ENCODE measurements around the gene UBE2E2.

The UBE2E2 gene

GRCh38 chr3:23389089-23389488, 186.0 kb downstream of the UBE2E2 start:
- DNase-seq (ENCODE audit: low read depth) = no peak

DNA sequence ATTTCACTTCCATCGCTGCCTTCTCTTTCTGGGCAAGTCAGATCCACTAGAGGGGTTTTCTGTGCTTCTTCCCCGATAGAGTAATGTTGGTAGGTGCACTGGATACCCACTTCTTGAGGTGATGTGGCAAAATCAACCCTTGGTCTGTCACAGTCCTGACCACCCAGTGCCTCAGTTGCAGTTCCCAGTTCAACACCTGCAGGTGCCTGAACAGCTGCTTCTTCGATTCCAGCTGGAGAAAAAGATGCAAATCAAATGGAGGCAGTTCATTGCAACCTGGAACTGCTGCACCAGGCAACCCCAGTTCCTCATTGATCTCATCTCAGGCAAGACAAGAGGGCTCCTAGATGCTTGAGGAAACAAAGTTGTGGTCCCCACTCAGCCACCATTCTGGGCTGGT, 186.6 kb downstream of the UBE2E2 start:
- DNase-seq (ENCODE audit: low read depth) = no peak

DNA sequence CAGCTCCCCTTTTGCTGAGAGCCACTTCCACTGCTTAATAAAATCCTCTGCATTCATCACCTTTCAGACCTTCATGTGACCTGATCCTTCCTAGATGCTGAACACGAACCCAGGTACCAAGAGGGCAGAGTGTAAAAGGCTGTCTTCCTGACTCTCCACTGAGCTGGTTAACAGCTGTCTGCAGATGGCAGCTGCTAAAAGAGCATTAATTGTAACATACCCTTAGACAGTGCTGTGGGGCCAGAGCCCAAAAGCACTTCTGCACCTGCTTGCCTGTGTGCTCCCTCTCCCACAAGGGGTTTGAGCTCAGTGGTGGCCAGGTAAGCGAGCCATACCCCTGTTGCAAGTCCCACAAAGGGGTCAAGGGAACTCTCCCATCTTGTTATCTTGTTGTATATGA, 187.3 kb downstream of the UBE2E2 start:
- DNase-seq (ENCODE audit: low read depth) = no peak

DNA sequence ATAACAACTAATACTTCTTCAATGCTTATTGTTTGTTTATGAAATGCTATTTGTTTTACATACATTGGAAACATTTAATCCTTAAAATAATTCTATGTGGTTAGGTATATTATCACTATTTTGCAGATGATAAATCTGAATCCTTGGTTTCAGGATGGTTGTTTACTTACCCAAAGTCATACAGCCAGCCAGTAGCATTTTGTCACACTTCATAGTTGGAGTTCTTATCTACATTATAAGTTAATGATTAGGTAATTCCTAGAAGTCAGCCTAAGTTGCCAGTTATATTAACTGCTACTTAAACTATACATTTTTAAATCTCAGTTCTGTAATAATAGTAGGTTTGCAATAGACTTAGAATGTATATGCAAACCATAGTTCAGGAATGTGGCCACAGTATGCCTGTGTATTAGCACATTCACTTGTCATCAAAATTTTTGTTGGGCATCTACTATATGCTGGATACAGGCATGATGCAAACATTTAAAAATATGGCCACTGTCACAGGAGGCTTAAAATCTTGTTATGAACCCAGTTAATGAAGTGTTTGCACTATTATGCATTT, 187.9 kb downstream of the UBE2E2 start:
- DNase-seq (ENCODE audit: low read depth) = no peak

DNA sequence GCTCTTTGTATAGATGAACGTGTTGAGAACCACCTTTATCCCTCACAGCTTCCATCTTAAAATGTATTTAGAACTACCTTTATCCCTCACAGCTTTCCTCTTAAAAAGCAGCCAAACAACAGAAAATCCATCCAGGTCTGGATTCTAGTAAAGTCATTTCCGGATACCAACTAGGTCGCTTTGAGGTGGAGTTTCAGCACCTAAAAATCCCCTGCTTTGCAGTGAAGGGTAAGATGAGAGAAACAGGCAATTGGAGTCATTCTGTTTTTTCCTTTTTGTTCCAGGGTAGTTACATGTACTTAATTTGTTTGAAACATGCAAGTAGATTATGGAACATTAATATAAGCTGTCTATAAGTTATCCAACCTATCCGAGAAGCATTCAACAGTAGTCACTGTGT, 192.0 kb downstream of the UBE2E2 start:
- DNase-seq (ENCODE audit: low read depth) = no peak

DNA sequence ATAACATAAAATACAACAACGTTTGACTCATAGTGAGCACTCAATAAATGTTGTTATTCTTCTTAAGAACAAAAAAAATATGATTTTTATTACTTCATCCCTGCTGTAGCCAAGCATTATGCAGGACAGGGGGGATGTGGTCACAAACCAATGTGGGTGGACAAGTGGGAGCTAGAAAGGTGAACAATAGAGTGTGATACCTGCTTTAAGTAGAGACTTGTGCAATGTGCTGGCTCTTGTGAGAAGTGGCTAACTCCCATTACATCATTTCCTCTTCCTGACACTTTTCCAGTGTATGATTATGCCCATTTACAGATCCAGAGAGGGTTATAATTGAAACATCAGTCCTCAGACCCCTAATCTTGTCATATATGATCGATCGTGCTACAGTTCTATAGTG, 193.6 kb downstream of the UBE2E2 start:
- no peak for DNase-seq (ENCODE audit: low read depth)

- no peak for DNase-seq (ENCODE audit: low read depth)
Observed at GRCh38 chr3:23399221-23399620, 196.1 kb downstream of the UBE2E2 start.

- DNase-seq (ENCODE audit: low read depth) = no peak
Observed at GRCh38 chr3:23402728-23403492, 199.8 kb downstream of the UBE2E2 start.

DNA sequence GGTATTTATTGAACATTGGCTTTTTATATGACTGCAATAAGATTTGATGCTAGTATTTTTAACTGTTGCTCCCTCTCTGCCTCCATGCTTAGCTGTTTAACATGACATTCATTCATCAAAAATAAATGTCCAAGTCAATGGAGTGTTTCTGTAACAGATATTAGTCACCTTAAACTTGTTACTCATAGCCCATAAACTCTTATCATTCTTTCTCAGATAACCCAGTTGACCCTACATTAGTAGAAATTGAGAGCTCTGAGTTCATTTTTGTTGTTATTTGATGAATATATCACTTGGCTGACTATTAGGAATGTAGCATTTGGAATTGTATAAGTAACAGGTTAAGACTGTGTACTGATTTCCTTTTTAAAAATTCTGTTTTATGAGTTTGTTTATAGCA, 201.1 kb downstream of the UBE2E2 start:
- no peak for DNase-seq (ENCODE audit: low read depth)

GRCh38 chr3:23405081-23405480, 202.0 kb downstream of the UBE2E2 start:
- DNase-seq (ENCODE audit: low read depth) = no peak

DNA sequence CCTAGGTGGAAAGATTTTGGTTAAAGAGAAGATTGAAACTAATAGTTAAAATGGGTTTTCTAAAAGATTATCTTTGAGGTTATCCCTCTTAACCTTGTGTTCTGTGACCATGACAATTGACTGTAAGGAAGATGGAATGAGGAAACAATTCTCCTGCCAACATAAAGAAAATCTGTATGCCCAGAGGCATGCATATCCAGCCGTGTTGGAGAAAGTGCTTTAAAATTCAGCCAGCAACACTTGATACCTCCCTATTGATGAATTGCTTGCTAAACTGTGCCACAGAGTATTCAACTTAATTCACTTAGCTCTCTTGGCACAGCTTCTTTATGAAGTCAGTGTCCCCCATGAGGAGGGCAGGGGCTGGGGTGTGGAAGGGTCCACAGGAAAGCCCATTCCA, 203.5 kb downstream of the UBE2E2 start:
- DNase-seq (ENCODE audit: low read depth) = no peak

DNA sequence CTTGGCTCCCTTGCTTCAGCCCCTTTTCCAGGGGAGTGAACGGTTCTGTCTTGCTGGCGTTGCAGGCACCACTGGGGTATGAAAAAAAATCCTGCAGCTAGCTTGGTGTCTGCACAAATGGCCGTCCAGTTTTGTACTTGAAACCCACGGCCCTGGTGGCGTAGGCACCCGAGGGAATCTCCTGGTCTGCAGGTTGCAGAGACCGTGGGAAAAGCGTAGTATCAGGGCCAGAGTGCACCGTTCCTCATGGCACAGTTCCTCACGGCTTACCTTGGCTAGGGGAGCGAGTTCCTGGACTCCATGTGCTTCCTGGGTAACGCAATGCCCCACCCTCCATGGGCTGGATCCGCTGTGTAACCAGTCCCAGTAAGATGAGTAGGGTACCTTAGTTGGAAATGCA, 214.9 kb downstream of the UBE2E2 start:
- DNase-seq (ENCODE audit: low read depth) = no peak

GRCh38 chr3:23421811-23422516, 218.8 kb downstream of the UBE2E2 start:
- no peak for DNase-seq (ENCODE audit: low read depth)

- DNase-seq (ENCODE audit: low read depth) = no peak
Observed at GRCh38 chr3:23422517-23422851, 219.4 kb downstream of the UBE2E2 start.

DNA sequence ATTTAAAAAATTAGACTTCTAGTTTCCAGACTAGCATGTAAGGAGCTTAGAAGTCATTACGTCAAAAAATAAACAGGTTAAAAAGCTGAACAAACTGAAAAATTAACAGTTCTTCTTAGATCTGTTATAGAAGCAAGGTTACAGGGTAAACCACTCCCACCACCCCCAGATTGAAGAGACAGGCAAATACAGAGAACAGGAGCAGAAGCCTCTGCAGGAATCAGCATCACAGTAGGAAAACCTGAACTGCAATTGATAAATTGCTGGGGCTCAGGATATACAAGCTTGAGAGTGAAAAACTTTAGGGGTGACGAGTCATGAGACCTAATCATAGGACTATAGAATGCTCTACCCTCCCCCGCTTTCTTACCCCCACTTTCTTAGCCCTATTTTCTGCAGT, 222.3 kb downstream of the UBE2E2 start:
- no peak for DNase-seq (ENCODE audit: low read depth)

GRCh38 chr3:23430781-23431398, 227.8 kb downstream of the UBE2E2 start:
- no peak for DNase-seq (ENCODE audit: low read depth)

GRCh38 chr3:23431764-23432163, 228.6 kb downstream of the UBE2E2 start:
- DNase-seq (ENCODE audit: low read depth) = no peak

DNA sequence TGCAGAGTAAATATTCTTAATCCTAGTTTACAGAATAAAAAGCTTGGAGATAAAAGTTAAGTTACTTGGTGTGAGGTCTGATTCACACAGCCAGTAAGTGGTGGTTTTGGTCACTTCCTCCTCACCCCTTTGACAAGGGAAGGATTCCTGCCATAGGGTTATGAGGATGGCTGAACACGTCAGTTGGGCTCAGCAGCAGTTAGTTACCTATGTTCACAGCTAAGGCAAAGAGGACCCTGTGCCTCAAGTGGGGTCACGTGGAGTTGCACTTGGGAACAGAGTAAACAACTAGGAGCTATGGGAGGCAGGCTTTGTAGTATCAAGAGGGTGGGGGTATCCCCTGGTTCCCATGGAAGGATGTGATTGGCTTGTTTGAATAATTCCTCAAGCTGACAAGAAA, 232.2 kb downstream of the UBE2E2 start:
- DNase-seq (ENCODE audit: low read depth) = no peak

GRCh38 chr3:23435904-23436303, 232.8 kb downstream of the UBE2E2 start:
- no peak for DNase-seq (ENCODE audit: low read depth)

- DNase-seq (ENCODE audit: low read depth) = no peak
Observed at GRCh38 chr3:23437484-23438145, 234.5 kb downstream of the UBE2E2 start.

- DNase-seq (ENCODE audit: low read depth) = no peak
Observed at GRCh38 chr3:23438657-23439056, 235.5 kb downstream of the UBE2E2 start.

GRCh38 chr3:23439080-23439479, 236.0 kb downstream of the UBE2E2 start:
- no peak for DNase-seq (ENCODE audit: low read depth)
